ENCODE measurements around the gene TPBGL.

Gene TPBGL

DNA sequence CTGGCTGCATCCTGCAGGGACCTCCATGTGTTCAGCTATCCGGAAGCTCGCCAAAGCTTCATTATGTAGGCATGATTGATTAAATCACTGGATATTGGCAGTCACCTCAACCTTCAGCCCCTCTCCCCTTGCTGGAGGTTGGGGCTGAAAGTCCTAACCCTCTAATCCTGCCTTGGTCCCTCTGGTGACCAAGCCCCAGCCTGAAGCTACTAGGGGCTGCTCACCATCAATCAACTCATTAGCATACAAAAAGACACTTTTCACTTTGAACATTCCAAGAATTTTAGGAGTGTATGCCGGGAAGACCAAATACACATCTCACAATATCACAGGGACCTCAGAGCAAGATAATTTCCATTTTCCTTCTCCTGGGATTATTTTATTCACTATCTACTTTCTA lies 38.8 kb upstream of the TPBGL start:
- Histone ChIP-seq H3K27me3 (ENCODE audit: control insufficient read depth, insufficient read depth, low read length) (no peaks in the 10 kb centered on the region), H3K4me1 (ENCODE audit: control insufficient read depth, insufficient read depth, low read length) (no peaks in the 10 kb centered on the region), H3K36me3 (ENCODE audit: control insufficient read depth, insufficient read depth, low read length) (no peaks in the 10 kb centered on the region), H3K27ac (ENCODE audit: low read depth, low read length) (no peak overlapping the region), H3K4me3 (ENCODE audit: low read length) (no peak overlapping the region), H3K9ac (ENCODE audit: low read length) (no peak overlapping the region)

DNA sequence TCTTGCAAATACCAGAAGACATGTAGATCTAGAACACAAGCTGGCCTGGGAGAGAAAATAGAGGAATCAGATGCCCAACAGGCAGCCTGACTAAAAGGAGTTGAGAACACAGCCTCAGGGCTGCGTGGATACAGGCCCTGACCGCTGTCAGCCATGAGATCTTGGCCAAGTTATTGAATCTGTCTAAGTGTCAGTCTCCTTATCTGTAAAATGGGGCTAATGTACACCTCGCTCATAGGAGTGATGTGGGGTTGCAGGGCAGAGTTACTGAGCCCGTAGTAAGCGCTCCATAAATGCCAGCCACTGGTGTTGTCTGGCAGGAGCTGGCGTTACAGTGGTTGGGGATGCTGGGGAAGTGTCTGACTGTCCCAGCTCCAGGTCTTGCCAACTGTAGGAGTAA lies 38.4 kb upstream of the TPBGL start:
- Histone ChIP-seq H3K4me3 (ENCODE audit: low read length) (no peak overlapping the region), H3K9ac (ENCODE audit: low read length) (no peak overlapping the region), H3K27ac (ENCODE audit: low read depth, low read length) (no peak overlapping the region), H3K36me3 (ENCODE audit: control insufficient read depth, insufficient read depth, low read length) (no peaks in the 10 kb centered on the region), H3K4me1 (ENCODE audit: control insufficient read depth, insufficient read depth, low read length) (no peaks in the 10 kb centered on the region), H3K27me3 (ENCODE audit: control insufficient read depth, insufficient read depth, low read length) (no peaks in the 10 kb centered on the region)

DNA sequence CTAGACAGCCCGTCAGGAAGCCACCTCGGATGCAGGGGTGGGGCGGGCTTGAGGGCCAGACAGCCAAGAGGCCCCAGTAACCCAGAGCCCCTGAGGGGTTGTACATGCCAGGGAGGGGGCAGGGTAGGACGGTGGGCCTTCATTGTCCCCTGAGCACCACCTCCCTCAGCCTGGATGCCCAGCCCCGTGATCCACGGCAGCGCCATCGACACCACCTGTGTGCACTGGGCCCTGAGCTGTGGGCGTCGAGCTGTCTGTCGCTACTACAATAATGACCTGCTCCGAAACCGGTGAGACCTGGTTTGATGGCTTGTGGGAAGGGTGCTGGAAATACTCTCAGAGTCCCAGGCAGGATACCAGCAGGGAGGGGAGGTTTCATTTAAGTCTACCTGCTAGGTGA lies 37.4 kb upstream of the TPBGL start:
- Histone ChIP-seq H3K9ac (ENCODE audit: low read length) (no peak overlapping the region), H3K36me3 (ENCODE audit: control insufficient read depth, insufficient read depth, low read length) (no peaks in the 10 kb centered on the region), H3K27ac (ENCODE audit: low read depth, low read length) (no peak overlapping the region), H3K27me3 (ENCODE audit: control insufficient read depth, insufficient read depth, low read length) (no peaks in the 10 kb centered on the region), H3K4me3 (ENCODE audit: low read length) (no peak overlapping the region), H3K4me1 (ENCODE audit: control insufficient read depth, insufficient read depth, low read length) (no peaks in the 10 kb centered on the region)

DNA sequence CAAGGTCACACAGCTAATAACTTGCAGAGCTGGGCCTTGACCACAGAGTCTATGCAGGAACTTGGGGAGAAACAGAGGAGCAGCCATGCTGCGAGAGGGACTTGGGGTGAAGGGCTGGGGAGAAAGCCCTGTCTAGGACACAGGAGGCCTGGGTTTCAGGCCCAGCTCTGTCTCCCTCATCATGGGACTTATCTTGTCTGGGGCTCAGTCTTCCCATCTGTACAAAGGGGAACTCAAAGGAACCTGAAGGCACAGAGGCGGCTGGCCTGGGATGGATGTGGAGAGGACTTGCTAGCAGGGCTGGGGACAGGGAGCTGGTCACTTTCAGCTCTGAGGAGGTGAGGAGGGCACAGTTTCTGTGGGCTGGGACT lies 36.9 kb upstream of the TPBGL start:
- Histone ChIP-seq H3K27me3 (ENCODE audit: control insufficient read depth, insufficient read depth, low read length) (no peaks in the 10 kb centered on the region), H3K9ac (ENCODE audit: low read length) (no peak overlapping the region), H3K4me3 (ENCODE audit: low read length) (no peak overlapping the region), H3K36me3 (ENCODE audit: control insufficient read depth, insufficient read depth, low read length) (no peaks in the 10 kb centered on the region), H3K27ac (ENCODE audit: low read depth, low read length) (no peak overlapping the region), H3K4me1 (ENCODE audit: control insufficient read depth, insufficient read depth, low read length) (no peaks in the 10 kb centered on the region)

DNA sequence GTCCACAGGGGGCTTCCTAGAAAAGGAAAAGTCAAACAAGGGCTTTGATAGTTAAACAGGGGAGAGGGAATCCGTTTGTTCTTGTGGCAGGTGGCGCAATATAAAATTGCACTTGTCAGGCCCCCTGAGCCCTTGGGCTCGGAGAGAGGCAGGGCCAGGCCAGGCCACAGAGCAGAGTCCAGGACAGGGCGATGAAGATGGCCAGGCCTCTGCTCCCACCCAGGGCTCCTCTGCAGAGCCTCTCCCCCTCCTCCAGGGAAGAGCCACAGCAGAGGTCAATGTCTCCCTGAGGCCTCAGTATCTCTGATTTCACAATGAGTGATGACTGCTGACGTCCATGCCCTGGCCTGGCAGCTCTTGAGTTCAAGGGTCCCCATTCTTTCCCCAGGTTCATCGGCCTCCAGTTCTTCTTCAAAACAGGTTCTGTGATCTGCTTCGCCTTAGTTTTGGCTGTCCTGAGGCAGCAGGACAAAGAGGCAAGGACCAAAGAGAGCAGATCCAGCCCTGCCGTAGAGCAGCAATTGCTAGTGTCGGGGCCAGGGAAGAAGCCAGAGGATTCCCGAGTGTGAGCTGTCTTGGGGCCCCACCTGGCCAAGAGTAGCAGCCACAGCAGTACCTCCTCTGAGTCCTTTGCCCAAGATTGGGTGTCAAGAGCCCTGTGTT lies 36.4 kb upstream of the TPBGL start:
- Histone ChIP-seq H3K27ac (ENCODE audit: low read depth, low read length) (no peak overlapping the region), H3K27me3 (ENCODE audit: control insufficient read depth, insufficient read depth, low read length) (no peaks in the 10 kb centered on the region), H3K36me3 (ENCODE audit: control insufficient read depth, insufficient read depth, low read length) (no peaks in the 10 kb centered on the region), H3K9ac (ENCODE audit: low read length) (no peak overlapping the region), H3K4me3 (ENCODE audit: low read length) (no peak overlapping the region), H3K4me1 (ENCODE audit: control insufficient read depth, insufficient read depth, low read length) (no peaks in the 10 kb centered on the region)

DNA sequence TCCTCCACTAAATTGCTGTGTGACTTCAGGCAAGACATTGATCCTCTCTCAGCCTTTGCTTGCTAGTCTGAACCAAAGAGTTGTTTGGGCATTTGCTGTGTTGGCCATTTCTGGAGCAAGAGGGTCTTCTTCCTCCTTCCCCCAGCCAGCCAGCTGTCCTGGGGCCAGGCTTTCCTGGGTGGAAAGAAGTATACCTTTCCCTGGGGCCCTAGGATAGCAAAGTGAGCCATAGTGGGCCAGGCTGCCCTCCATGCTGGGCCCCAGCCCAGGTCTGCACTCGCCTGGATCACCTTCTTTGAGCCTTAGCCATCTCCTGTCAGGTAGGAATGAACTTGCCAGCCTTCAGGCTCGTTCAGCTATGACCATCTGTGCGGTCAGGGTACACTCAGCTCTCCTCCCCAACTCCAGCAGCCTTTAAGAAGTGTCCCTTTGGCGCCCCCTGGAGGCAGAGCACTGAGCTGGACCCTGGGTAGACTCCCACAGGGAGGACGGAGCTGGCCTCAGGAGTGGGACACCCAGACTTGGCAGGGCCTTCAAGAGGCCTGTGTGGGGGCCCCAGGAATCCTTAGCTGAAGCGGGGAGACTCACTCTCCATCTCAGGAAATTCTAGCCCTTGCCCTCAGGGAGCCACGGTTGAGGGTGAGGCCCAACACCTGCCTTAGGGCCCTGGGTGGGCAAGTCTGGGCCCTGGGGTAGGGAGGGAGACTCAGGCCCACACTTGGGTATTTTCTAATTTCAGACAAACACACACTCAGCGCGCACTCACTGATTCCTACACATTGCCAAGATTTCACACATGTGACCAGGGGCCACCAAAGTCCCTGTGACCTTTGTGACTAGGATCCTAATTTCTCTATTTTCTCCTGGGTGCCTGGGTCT lies 35.6 kb upstream of the TPBGL start:
- Histone ChIP-seq H3K27me3 (ENCODE audit: control insufficient read depth, insufficient read depth, low read length) (no peaks in the 10 kb centered on the region), H3K4me1 (ENCODE audit: control insufficient read depth, insufficient read depth, low read length) (no peaks in the 10 kb centered on the region), H3K27ac (ENCODE audit: low read depth, low read length) (no peak overlapping the region), H3K36me3 (ENCODE audit: control insufficient read depth, insufficient read depth, low read length) (no peaks in the 10 kb centered on the region), H3K4me3 (ENCODE audit: low read length) (no peak overlapping the region), H3K9ac (ENCODE audit: low read length) (no peak overlapping the region)

DNA sequence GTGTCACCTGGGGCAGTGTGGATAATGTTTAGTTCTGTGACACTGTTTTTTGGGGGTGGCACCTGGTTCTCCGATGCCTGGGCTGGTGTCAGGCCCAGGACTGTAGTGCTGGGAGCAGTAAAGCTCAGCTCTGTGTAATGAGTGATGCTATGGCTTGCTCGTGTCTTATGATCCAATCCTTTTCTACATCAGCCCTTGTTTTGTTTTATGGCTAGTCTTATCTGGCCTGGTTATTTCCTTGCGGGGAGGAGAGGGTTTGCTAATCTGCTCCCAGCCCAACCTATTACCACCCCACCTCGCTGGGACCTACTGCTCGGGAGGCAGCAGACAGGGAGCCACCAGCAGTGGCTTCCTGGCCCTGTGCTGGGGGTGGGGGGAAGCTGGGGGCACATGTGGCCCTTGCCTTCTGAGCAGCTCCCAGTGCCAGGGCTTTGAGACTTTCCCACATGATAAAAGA lies 35.0 kb upstream of the TPBGL start:
- Histone ChIP-seq H3K9ac (ENCODE audit: low read length) (no peak overlapping the region), H3K27me3 (ENCODE audit: control insufficient read depth, insufficient read depth, low read length) (no peaks in the 10 kb centered on the region), H3K4me3 (ENCODE audit: low read length) (no peak overlapping the region), H3K36me3 (ENCODE audit: control insufficient read depth, insufficient read depth, low read length) (no peaks in the 10 kb centered on the region), H3K4me1 (ENCODE audit: control insufficient read depth, insufficient read depth, low read length) (no peaks in the 10 kb centered on the region), H3K27ac (ENCODE audit: low read depth, low read length) (no peak overlapping the region)

DNA sequence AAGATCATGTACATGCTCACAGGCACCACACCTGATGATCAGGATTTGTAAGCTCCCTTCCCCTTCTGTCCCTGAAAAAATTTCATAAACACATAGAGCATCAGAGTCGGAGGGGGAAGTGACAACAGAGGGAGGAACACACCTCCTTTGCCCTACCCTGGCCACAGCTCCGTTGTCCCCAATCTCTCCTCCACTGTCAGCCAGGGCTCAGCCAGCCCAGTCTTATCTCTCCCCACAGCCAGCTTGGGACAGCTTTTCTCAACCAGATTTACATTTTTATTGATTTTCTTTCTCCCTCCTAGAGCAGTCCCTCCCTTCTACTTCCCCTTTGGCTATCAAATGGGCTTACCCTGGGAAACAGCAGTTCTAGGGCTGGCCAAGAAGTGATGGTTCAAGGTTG lies 32.1 kb upstream of the TPBGL start:
- Histone ChIP-seq H3K4me1 (ENCODE audit: control insufficient read depth, insufficient read depth, low read length) (no peaks in the 10 kb centered on the region), H3K27ac (ENCODE audit: low read depth, low read length) (no peak overlapping the region), H3K9ac (ENCODE audit: low read length) (no peak overlapping the region), H3K27me3 (ENCODE audit: control insufficient read depth, insufficient read depth, low read length) (no peaks in the 10 kb centered on the region), H3K36me3 (ENCODE audit: control insufficient read depth, insufficient read depth, low read length) (no peaks in the 10 kb centered on the region), H3K4me3 (ENCODE audit: low read length) (no peak overlapping the region)

DNA sequence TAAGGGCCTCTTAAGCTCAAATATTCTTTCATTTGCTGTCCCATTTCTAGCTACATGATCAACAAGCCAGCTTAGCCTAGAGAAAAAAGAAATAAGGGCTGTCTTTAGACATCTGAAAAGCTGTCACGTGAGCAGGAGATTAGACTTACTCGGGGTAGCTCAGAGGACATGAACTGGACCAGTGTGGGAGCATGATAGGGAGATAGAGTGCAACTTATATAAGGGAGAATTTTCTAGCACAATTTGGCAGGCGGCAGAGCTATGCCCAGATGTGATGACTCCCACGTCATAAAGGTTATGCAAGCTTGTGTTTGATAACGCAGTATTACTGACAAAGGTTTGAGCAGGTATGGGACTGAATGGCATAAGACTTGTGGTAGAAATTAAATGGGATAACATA lies 28.2 kb upstream of the TPBGL start:
- no peaks in the 10 kb centered on the region for H3K4me1 ChIP-seq (ENCODE audit: control insufficient read depth, insufficient read depth, low read length)
- no peaks in the 10 kb centered on the region for H3K27me3 ChIP-seq (ENCODE audit: control insufficient read depth, insufficient read depth, low read length)
- H3K4me3 ChIP-seq (ENCODE audit: low read length) = no peak overlapping the region
- no peak overlapping the region for H3K27ac ChIP-seq (ENCODE audit: low read depth, low read length)
- no peaks in the 10 kb centered on the region for H3K36me3 ChIP-seq (ENCODE audit: control insufficient read depth, insufficient read depth, low read length)
- H3K9ac ChIP-seq (ENCODE audit: low read length) = no peak overlapping the region

DNA sequence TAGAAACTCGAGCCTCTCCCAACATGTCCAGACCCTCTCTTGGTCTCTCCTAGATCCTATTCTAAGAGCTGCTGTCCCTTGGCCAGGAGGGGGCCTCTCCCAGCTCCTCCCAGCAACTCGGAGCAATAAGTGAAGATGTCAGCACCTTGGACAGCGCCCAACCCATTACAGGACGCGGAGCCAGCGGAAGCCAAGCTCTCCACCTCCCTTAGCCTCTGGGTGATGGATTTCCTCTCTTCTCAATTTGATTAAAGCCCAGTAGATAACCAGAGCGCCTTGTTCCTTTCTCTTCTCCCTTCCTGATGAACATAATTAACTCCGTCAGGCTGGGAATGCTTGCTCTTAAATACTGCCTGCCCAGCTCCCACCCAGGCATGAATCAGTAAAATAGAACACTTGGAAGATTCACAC lies 26.2 kb upstream of the TPBGL start:
- H3K4me3 ChIP-seq (ENCODE audit: low read length) = no peak overlapping the region
- no peak overlapping the region for H3K27ac ChIP-seq (ENCODE audit: low read depth, low read length)
- H3K9ac ChIP-seq (ENCODE audit: low read length) = no peak overlapping the region
- H3K36me3 ChIP-seq (ENCODE audit: control insufficient read depth, insufficient read depth, low read length) = no peaks in the 10 kb centered on the region
- no peaks in the 10 kb centered on the region for H3K4me1 ChIP-seq (ENCODE audit: control insufficient read depth, insufficient read depth, low read length)
- H3K27me3 ChIP-seq (ENCODE audit: control insufficient read depth, insufficient read depth, low read length) = no peaks in the 10 kb centered on the region

DNA sequence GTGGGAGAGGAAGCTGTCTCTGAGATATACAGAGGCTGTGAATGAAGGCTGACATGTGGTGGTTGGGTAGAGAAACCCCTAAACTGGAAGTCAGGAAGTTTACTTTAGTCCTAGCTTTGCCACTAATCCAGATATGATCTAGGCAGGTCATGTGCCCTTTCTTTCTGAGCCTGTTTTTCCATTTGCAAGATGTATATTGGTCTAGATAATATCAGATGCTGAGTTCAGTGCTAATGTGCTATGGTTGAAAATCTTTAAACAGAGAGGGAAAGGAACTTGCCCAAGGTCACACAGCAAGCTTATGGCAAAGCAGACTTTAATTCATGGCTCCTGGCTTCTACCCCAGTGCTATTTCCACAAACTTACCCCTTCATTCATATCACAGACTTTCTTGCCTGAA lies 25.7 kb upstream of the TPBGL start:
- no peaks in the 10 kb centered on the region for H3K36me3 ChIP-seq (ENCODE audit: control insufficient read depth, insufficient read depth, low read length)
- H3K9ac ChIP-seq (ENCODE audit: low read length) = no peak overlapping the region
- H3K4me3 ChIP-seq (ENCODE audit: low read length) = no peak overlapping the region
- no peaks in the 10 kb centered on the region for H3K4me1 ChIP-seq (ENCODE audit: control insufficient read depth, insufficient read depth, low read length)
- H3K27me3 ChIP-seq (ENCODE audit: control insufficient read depth, insufficient read depth, low read length) = no peaks in the 10 kb centered on the region
- no peak overlapping the region for H3K27ac ChIP-seq (ENCODE audit: low read depth, low read length)

DNA sequence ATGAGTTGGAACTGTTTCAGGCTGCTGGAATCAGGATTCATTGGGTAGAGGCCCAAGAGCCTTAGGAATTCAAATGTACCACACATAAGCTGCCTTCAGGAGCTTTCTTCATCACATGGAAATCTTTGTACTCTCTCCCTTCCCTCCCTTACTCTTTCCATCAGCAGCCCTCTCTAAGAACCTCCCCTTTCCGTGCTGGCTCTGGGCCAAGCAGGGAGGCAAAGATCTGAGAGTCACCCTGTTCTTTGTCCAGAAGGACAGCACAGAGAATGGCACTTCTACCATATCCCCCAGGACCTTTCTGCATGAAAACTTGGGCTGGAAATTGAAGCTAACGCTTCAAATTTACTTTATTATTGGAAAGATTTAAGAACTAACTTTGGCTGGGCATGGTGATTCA lies 20.7 kb upstream of the TPBGL start:
- Histone ChIP-seq H3K9ac (ENCODE audit: low read length) (no peak overlapping the region), H3K27ac (ENCODE audit: low read depth, low read length) (no peak overlapping the region), H3K4me1 (ENCODE audit: control insufficient read depth, insufficient read depth, low read length) (no peaks in the 10 kb centered on the region), H3K27me3 (ENCODE audit: control insufficient read depth, insufficient read depth, low read length) (no peaks in the 10 kb centered on the region), H3K36me3 (ENCODE audit: control insufficient read depth, insufficient read depth, low read length) (no peaks in the 10 kb centered on the region), H3K4me3 (ENCODE audit: low read length) (no peak overlapping the region)
